ENCODE data around the gene OR8G1. TPM values are rescaled to one million over a fixed set of nuclear protein-coding genes. Genes with fewer than 3 reads are reported as not detected.

The OR8G1 gene
- total and polyA plus RNA-seq, 11 donors = not detected

- no peak overlapping the region for H3K4me3 ChIP-seq
- intact Hi-C loops (cut with DNase I) = no loop called here
These were observed 31.0 kb upstream of the OR8G1 start for GRCh38 chr11:124209824-124210357.

GRCh38 chr11:124210421-124210820, 30.5 kb upstream of the OR8G1 start:
- Histone ChIP-seq H3K36me3 (no peaks in the 10 kb centered on the region), H3K4me1 (no peaks in the 10 kb centered on the region), H3K4me3 (no peak overlapping the region), H3K9me3 (no peaks in the 10 kb centered on the region), H3K27me3 (peaks cover 0 to 5% (median 0%) of the 10 kb centered on the region in 9 donors), H3K27ac (no peak overlapping the region)
- intact Hi-C loops (cut with DNase I) = no loop called here
- ATAC-seq (no peak), DNase-seq (no peak)
- TF ChIP-seq CTCF (IDR thresholded peaks at IDR 0.05) (no peak), POLR2A (IDR thresholded peaks at IDR 0.05) (no peak)
- WGBS, 4 donors = 70 to 78% (median 77%) methylated on average over 5 of the region's 5 CpGs; no CpG with 5 or more reads in 1 of the 4 donors

More at GRCh38 chr11:124209824-124210357, 31.0 kb upstream of the OR8G1 start:
- peak in 1 of 4 donors; percentile 20 for ATAC-seq
- no peak overlapping the region for H3K27ac ChIP-seq
- no peak for DNase-seq
- TF ChIP-seq POLR2A (IDR thresholded peaks at IDR 0.05) = no peak
- TF ChIP-seq CTCF (IDR thresholded peaks at IDR 0.05) = no peak
- H3K9me3 ChIP-seq = no peaks in the 10 kb centered on the region
- H3K27me3 ChIP-seq = peaks cover 0 to 5% (median 0%) of the 10 kb centered on the region in 9 donors
- no peaks in the 10 kb centered on the region for H3K36me3 ChIP-seq
- no peaks in the 10 kb centered on the region for H3K4me1 ChIP-seq
- 79 to 100% (median 85%) methylated on average over 1 to 6 of the region's 6 CpGs for WGBS, 4 donors

- DNase-seq = no peak
- TF ChIP-seq POLR2A (IDR thresholded peaks at IDR 0.05) (no peak), CTCF (IDR thresholded peaks at IDR 0.05) (no peak)
These were observed 29.6 kb upstream of the OR8G1 start for GRCh38 chr11:124211321-124211720.

GRCh38 chr11:124214027-124214426, 26.9 kb upstream of the OR8G1 start:
- Histone ChIP-seq H3K36me3 (no peaks in the 10 kb centered on the region), H3K4me1 (no peaks in the 10 kb centered on the region), H3K27me3 (peaks cover 0 to 4% (median 0%) of the 10 kb centered on the region in 9 donors), H3K9me3 (no peaks in the 10 kb centered on the region), H3K4me3 (no peak overlapping the region), H3K27ac (no peak overlapping the region)
- ATAC-seq (no peak), DNase-seq (no peak)
- TF ChIP-seq POLR2A (IDR thresholded peaks at IDR 0.05) (no peak), CTCF (IDR thresholded peaks at IDR 0.05) (no peak)
- intact Hi-C loops (cut with DNase I) = no loop called here
- WGBS, 4 donors = 73 to 84% (median 80%) methylated on average over 3 of the region's 3 CpGs

More at GRCh38 chr11:124211321-124211720, 29.6 kb upstream of the OR8G1 start:
- no peaks in the 10 kb centered on the region for H3K4me1 ChIP-seq
- no peak overlapping the region for H3K27ac ChIP-seq
- intact Hi-C loops (cut with DNase I) = no loop called here
- peaks cover 0 to 5% (median 0%) of the 10 kb centered on the region in 9 donors for H3K27me3 ChIP-seq
- ATAC-seq = no peak
- no peaks in the 10 kb centered on the region for H3K36me3 ChIP-seq
- no peak overlapping the region for H3K4me3 ChIP-seq
- no peaks in the 10 kb centered on the region for H3K9me3 ChIP-seq

Measured in heart left ventricle (tissue), 16 donors.